ENCODE results near the gene CCDC88C. TPM values are rescaled to one million over a fixed set of nuclear protein-coding genes. Genes with fewer than 3 reads are reported as not detected.

Gene CCDC88C
- total and polyA plus RNA-seq, 12 donors: 2.2 to 8.4 (median 4.9) TPM

DNA sequence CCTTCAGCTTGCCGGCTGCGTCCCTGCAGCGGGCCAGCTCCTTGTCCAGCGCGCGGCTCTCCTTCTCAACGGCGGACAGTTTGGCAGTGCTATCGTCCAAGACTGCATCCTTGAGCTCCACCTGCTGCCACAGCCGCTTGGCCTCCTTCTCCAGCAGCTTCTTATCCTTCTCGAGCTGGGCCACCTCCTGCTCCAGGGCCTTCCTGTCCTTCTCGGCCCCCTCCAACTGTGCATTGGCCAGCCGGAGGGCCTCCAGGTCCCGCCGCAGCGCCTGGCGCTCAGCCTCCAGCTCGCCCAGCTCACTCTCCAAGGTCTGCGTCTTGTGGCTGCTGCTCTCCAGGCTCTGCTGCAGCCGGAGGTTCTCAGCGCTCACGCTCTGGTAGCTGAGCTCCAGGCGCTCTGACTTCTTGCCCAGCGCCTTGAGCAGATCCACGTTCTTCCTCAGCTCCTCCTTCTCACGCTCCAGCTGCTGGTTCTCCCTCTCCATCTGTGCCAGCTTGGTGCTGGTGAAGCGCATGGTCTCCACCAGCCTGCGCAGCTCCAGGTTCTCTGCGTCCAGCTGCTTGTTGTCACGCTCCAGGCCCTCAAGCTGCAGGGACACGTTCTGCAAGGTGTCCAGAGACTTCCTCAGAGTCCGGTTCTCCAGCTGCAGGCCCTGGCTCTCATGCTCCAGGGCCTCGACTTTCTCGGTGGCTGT, 104.3 kb downstream of the CCDC88C start:
- TF ChIP-seq, protein P1, sequence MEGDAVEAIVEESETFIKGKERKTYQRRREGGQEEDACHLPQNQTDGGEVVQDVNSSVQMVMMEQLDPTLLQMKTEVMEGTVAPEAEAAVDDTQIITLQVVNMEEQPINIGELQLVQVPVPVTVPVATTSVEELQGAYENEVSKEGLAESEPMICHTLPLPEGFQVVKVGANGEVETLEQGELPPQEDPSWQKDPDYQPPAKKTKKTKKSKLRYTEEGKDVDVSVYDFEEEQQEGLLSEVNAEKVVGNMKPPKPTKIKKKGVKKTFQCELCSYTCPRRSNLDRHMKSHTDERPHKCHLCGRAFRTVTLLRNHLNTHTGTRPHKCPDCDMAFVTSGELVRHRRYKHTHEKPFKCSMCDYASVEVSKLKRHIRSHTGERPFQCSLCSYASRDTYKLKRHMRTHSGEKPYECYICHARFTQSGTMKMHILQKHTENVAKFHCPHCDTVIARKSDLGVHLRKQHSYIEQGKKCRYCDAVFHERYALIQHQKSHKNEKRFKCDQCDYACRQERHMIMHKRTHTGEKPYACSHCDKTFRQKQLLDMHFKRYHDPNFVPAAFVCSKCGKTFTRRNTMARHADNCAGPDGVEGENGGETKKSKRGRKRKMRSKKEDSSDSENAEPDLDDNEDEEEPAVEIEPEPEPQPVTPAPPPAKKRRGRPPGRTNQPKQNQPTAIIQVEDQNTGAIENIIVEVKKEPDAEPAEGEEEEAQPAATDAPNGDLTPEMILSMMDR (IDR thresholded peaks at IDR 0.05): no peak
- Histone ChIP-seq H3K4me3 (no peak overlapping the region), H3K27ac (no peak overlapping the region), H3K27me3 (peaks cover 0 to 8% (median 0%) of the 10 kb centered on the region in 7 donors), H3K9me3 (no peaks in the 10 kb centered on the region), H3K4me1 (peaks cover 16 to 44% (median 26%) of the 10 kb centered on the region in 9 donors), H3K36me3 (peaks cover 0 to 66% (median 0%) of the 10 kb centered on the region in 9 donors)
- ATAC-seq (no peak), DNase-seq (no peak)
- 87 to 90% methylated on average over 34 of the region's 34 CpGs for WGBS, 2 donors
- intact Hi-C loops (cut with DNase I): no loop called here

DNA sequence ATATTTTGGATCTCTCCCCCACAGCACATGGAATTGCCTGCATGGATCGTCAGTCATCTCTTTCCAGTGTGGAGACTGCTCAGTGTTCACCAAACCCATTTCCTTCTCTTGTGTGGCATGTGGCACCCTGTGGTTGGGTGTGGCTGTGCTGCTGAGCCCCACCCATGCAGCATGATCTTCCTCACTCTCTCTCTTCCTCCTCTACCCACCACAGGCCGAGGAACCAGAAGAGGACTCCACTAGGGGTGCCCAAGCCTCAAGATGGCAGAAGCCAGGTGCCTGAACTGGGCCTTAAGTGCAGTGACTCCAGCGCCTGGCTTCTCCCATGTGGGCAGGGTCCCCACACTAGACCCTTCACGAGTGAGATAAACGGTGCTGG, 106.3 kb downstream of the CCDC88C start:
- ATAC-seq (peak in 2 of 8 donors; percentile 43 to 50), DNase-seq (no peak)
- H3K4me3 ChIP-seq: no peak overlapping the region
- peak overlapping the region in 1 of 10 donors; percentile 44 for H3K27ac ChIP-seq
- TF ChIP-seq, protein P1 (IDR thresholded peaks at IDR 0.05): peak in 1 of 9 donors; percentile 19
- H3K4me1 ChIP-seq: peaks cover 2 to 24% (median 6%) of the 10 kb centered on the region in 9 donors
- WGBS, 2 donors: 68 to 71% methylated on average over 5 of the region's 5 CpGs
- peaks cover 0 to 15% (median 0%) of the 10 kb centered on the region in 7 donors for H3K27me3 ChIP-seq
- H3K9me3 ChIP-seq: no peaks in the 10 kb centered on the region
- peaks cover 0 to 86% (median 0%) of the 10 kb centered on the region in 9 donors for H3K36me3 ChIP-seq
- intact Hi-C loops (cut with DNase I): no loop called here

DNA sequence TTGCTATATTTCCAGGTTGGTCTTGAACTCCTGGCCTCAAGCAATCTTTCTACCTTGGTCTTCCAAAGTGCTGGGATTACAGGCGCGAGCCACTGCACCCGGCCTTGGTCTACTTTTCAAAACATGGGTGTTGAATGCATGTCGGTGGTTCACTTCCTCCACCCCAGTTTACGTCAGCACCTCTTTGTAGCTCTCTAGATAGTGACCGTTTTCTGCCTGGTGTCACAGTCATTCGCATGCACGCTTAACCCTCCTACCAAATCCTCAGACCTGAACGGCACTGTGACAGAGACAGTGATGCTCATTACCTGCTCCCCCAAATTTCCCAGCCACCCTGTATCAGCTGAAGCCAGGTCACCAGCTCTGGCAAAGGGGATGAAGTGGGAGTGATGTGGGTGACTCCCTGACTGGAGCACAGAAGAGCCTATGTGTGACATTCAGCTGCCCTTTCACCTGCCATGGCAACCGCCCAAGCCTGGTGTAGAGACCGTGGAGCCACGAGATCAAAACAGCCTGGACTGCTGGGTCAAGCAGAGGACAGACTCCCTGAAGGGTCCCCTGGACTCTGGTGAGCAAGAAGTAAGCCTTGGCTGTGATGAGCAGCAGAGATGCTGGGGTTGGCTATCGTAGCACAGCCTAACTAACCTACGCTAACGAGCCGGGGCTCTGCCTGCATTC, 106.9 kb downstream of the CCDC88C start:
- Histone ChIP-seq H3K27ac (peak overlapping the region in 1 of 10 donors; percentile 44), H3K36me3 (peaks cover 0 to 92% (median 0%) of the 10 kb centered on the region in 9 donors), H3K4me1 (peaks cover 0 to 19% (median under 1%) of the 10 kb centered on the region in 9 donors), H3K9me3 (no peaks in the 10 kb centered on the region), H3K27me3 (peaks cover 0 to 15% (median 0%) of the 10 kb centered on the region in 7 donors), H3K4me3 (no peak overlapping the region)
- 67 to 80% methylated on average over 16 of the region's 16 CpGs for WGBS, 2 donors
- TF ChIP-seq, protein P1 (IDR thresholded peaks at IDR 0.05): no peak
- intact Hi-C loops (cut with DNase I): no loop called here
- DNase-seq (no peak), ATAC-seq (no peak)

DNA sequence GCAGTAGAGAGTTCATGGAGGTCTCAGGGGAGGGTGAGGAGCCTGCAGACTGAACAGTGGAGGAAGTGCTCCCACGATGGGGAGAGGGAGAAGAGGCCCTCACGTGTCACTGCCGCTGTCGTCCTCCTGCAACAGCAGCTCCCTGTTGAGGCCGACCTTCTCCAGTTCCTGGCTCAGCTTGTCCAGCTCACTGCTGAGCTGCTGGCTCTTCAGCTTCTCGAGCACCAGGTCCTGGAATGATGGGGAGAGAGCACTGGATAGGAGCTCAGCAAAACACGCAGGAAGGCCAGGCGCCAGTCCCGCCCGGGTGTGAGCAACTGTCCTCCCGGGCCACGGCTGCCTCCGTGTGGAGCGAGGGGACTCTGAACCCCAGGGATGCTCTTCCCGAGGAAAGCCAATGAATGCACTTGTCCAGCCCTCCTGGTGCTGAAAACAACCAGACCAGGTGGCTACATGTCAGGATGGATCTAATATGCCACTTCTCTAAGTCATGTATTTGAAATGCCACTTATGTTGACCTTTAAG, 107.8 kb downstream of the CCDC88C start:
- ATAC-seq (no peak), DNase-seq (no peak)
- Histone ChIP-seq H3K36me3 (peaks cover 0 to 93% (median 0%) of the 10 kb centered on the region in 9 donors), H3K4me3 (no peak overlapping the region), H3K27ac (peak overlapping the region in 1 of 10 donors; percentile 6), H3K27me3 (peaks cover 0 to 15% (median 0%) of the 10 kb centered on the region in 7 donors), H3K9me3 (no peaks in the 10 kb centered on the region), H3K4me1 (peaks cover 0 to 13% (median 0%) of the 10 kb centered on the region in 9 donors)
- 63 to 73% methylated on average over 15 of the region's 15 CpGs for WGBS, 2 donors
- TF ChIP-seq, protein P1 (IDR thresholded peaks at IDR 0.05): no peak
- intact Hi-C loops (cut with DNase I): no loop called here

Measured in heart right ventricle (tissue), 16 donors.